Measurements from ENCODE around the gene CLDN22.

CLDN22 gene

DNA sequence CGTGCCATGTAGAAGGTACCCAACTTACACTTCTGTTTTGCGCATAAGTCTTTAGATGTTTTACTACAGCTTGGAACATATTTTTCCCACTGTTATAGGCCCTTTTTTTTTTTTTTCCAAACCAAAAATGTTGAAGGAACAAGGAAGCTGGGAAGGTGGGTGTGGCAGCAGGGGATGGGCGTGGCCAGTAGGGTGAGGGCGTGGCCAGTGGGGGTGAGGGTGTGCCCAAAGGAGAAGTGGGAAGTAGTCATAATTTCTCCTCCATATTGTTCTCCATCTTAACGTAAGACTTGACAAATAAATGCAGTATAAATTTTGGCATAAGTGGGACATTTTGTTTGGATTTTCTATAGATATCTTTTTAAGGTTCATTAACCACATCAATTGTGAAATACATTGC lies 30.4 kb downstream of the CLDN22 start:
- DNase-seq (ENCODE audit: insufficient read length) (no peak), FAIRE-seq (no peak)
- TF ChIP-seq POLR2AphosphoS5 (IDR thresholded peaks at IDR 0.05; ENCODE audit: low read depth, low read length) (no peak), POLR2A (IDR thresholded peaks at IDR 0.05; ENCODE audit: low read depth, low read length) (no peak), TAF1 (IDR thresholded peaks at IDR 0.05; ENCODE audit: borderline replicate concordance, low read depth, low read length) (no peak)

DNA sequence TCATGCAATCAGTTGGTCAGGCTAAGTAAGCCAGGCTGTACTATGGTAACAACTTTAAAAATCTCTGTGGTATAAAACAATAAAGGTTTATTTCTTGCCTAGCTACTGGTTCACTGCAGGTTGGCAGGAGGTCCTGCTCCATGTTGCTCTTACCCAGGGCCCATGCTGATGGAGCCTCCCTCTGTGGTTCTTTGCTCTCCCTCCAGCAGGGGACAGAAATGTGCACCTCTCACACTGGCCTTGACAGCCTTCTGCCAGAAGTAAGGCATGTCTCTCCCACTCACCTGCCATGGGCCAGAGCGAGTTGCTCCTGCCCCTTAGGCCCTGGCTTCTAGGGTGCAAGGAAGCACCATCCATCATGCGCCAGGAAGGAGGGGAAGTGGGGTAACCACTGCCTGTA lies 31.1 kb downstream of the CLDN22 start:
- FAIRE-seq (no peak), DNase-seq (ENCODE audit: insufficient read length) (no peak)
- TF ChIP-seq TAF1 (IDR thresholded peaks at IDR 0.05; ENCODE audit: borderline replicate concordance, low read depth, low read length) (no peak), POLR2AphosphoS5 (IDR thresholded peaks at IDR 0.05; ENCODE audit: low read depth, low read length) (no peak), POLR2A (IDR thresholded peaks at IDR 0.05; ENCODE audit: low read depth, low read length) (no peak)

DNA sequence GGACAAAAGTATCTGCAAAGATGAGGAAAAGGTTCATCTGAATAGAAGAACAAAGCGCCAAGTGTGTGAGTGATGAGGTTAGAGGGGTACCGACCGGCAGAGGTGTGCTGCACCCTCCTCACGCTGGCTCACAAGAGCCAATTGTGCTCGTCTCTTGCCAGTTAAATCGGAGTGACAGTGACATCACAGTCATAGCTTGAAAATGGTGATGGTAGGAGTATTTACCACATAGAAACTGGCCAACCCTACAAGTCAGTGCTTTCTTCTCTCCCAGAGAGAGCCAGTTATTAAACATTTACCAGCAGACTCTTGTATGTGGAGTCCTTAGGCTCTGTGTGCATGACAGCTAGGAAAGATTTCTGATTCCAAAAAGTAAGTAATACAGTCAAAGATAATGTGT lies 32.4 kb downstream of the CLDN22 start:
- TF ChIP-seq POLR2AphosphoS5 (IDR thresholded peaks at IDR 0.05; ENCODE audit: low read depth, low read length) (no peak), POLR2A (IDR thresholded peaks at IDR 0.05; ENCODE audit: low read depth, low read length) (no peak), TAF1 (IDR thresholded peaks at IDR 0.05; ENCODE audit: borderline replicate concordance, low read depth, low read length) (no peak)
- DNase-seq (ENCODE audit: insufficient read length), result no peak
- no peak for FAIRE-seq

DNA sequence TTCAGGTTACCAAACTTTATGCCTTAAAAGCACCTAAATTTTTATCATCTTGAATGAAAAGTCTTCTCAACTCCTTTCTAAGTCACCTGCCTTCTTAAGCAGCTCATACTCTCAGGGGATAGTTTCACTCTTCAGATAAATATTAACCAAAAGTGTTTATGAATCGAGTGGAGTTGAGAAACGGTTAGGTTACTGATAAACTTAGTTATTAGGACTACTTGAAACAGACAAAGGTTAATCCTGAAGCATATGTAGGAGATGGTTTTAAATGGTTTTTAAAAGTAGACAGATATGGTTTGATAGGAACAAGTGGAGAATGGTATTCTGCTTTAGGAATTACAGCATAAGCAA lies 32.8 kb downstream of the CLDN22 start:
- TF ChIP-seq TAF1 (IDR thresholded peaks at IDR 0.05; ENCODE audit: borderline replicate concordance, low read depth, low read length), result no peak
- FAIRE-seq (no peak), DNase-seq (ENCODE audit: insufficient read length) (no peak)

DNA sequence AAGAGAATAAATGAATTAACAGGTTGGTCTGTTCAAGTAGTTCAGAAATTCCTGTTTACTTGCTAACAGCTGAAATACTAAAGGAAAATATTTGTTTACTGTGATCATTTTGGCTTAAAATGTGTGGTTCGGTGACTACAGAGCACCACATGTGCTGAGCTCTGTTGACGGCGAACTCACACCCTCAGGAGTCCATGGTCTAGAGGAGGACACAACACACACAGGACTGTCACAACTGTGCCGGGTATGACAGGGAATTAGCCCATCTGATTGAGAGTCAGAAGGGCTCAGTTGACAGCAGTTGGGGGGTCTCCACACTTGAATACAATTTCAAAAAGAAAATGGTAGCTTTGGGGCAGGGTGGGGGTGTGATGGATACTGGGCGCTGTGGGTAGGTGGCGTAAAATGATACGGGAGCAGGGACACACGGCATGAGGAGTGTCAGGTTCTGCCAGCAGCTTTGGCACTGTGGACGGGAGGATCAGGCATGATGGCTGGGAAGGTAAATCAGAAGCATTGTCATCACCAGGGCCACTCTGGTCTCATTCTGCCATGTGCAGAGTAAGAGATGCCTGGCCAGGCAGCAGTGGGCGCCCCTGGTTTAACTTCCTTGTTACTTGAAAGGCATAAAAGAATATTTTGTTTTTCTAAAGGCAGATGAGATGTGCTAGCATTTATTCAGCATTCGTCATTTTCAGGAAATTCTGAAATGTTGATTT lies 33.3 kb downstream of the CLDN22 start:
- TF ChIP-seq POLR2A (IDR thresholded peaks at IDR 0.05; ENCODE audit: low read depth, low read length) (no peak), TAF1 (IDR thresholded peaks at IDR 0.05; ENCODE audit: borderline replicate concordance, low read depth, low read length) (no peak), POLR2AphosphoS5 (IDR thresholded peaks at IDR 0.05; ENCODE audit: low read depth, low read length) (no peak)
- DNase-seq (ENCODE audit: insufficient read length) (no peak), FAIRE-seq (no peak)

DNA sequence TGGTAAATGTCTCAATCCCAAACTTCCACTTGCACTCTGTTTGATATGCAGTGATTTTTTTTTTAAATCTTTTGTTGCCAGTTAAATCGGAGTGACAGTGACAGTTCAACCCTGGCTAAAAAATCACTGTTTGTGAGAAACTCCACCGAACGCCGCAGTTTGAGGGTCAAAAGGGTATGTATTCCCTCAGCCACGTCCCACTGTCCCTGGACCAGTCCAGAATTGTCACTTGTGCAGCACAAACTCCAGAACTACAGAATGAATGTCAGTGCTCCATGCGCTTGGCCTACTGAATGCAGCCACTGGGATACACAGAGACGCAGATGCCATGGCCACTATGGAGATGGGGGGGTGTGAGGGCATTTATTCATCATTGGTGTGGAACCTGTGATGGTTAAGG lies 34.2 kb downstream of the CLDN22 start:
- TF ChIP-seq POLR2A (IDR thresholded peaks at IDR 0.05; ENCODE audit: low read depth, low read length) (no peak), POLR2AphosphoS5 (IDR thresholded peaks at IDR 0.05; ENCODE audit: low read depth, low read length) (no peak), TAF1 (IDR thresholded peaks at IDR 0.05; ENCODE audit: borderline replicate concordance, low read depth, low read length) (no peak)
- DNase-seq (ENCODE audit: insufficient read length), result no peak
- FAIRE-seq, result no peak

DNA sequence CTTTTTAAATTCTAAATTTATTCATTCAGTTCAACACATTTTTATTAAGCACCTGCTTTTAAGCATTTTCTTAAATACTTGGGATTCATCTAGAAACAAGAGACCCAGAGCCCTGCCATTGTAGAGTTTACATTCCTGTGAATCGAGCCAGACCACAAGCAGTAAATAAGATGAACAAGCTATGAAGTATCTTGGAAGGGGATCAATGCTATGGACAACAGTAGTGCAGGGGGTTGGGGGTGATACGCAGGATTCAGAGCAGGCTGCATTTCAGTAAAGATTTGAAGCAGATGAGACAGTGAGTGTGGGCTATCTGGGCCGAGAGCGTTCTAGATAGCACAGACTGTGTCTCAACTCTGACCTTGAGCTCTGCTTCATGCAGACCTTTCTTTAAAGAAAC lies 35.1 kb downstream of the CLDN22 start:
- DNase-seq (ENCODE audit: insufficient read length) (no peak), FAIRE-seq (no peak)
- no peak for TF ChIP-seq POLR2AphosphoS5 (IDR thresholded peaks at IDR 0.05; ENCODE audit: low read depth, low read length)
- TF ChIP-seq POLR2A (IDR thresholded peaks at IDR 0.05; ENCODE audit: low read depth, low read length), result no peak
- TF ChIP-seq TAF1 (IDR thresholded peaks at IDR 0.05; ENCODE audit: borderline replicate concordance, low read depth, low read length), result no peak

DNA sequence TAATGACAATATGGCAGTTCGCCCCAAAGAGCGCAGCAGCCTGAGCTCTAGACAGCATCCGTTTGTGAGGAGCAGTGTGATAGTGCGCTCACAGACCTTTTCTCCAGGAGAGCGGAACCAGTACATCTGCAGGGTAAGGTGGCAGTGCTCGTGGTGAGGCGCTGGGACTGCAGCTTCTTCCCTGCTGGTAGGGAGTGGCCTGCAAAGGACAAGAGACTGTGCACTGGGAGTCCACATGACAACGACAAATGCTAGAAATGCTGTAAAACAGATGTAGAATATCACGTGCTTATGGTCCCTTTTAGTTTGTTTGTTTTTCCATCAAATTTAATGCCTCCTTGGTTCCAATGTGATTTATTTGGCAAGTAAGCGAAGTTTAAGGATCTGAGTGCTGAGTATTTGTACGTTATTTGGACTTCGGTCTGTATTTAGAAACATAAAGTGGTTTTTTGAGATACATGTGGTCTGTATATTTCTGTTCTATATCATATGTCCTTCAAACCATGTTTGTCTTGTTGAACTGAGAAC lies 35.8 kb downstream of the CLDN22 start:
- FAIRE-seq (no peak), DNase-seq (ENCODE audit: insufficient read length) (no peak)
- no peak for TF ChIP-seq TAF1 (IDR thresholded peaks at IDR 0.05; ENCODE audit: borderline replicate concordance, low read depth, low read length)

DNA sequence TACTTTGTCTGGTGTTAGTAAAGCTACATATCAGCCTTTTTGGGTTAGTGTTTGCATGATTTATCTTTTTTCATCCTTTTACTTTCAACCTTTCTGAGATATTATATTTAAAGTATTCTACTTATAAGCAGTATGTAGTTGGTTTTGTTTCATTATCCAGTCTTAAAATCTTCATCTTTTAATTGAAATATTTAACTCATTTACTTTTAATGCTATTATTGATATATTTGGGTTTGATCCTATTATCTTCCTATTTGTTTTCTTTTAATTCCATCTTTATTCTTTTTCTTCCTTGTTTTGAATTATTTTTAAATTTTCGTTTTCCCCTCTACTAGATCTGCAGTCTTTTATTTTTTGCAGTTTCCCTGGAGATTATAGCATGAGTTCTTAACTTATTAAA lies 44.0 kb downstream of the CLDN22 start:
- FAIRE-seq, result no peak
- DNase-seq (ENCODE audit: insufficient read length), result no peak
- TF ChIP-seq POLR2AphosphoS5 (IDR thresholded peaks at IDR 0.05; ENCODE audit: low read depth, low read length) (no peak), POLR2A (IDR thresholded peaks at IDR 0.05; ENCODE audit: low read depth, low read length) (no peak), TAF1 (IDR thresholded peaks at IDR 0.05; ENCODE audit: borderline replicate concordance, low read depth, low read length) (no peak)

DNA sequence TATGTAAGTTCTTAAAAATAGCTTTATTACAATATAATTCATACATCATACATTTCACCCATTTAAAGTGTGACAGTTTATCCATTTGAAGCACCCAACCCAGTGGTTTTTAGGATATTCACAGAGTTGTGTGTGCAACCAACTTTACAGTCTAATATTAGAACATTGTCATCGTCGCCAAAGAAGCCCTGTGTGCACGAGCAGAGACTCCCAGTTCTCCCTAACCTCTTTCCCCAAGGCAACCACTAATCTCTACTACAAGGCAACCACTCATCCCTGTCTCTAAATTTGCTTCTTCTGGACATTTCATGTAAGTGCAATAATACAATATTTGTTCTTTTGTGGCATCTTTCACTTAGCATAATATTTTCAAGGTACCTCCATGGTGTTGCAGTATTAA lies 47.7 kb downstream of the CLDN22 start:
- no peak for DNase-seq (ENCODE audit: insufficient read length)
- no peak for FAIRE-seq
- no peak for TF ChIP-seq POLR2A (IDR thresholded peaks at IDR 0.05; ENCODE audit: low read depth, low read length)
- TF ChIP-seq TAF1 (IDR thresholded peaks at IDR 0.05; ENCODE audit: borderline replicate concordance, low read depth, low read length), result no peak
- TF ChIP-seq POLR2AphosphoS5 (IDR thresholded peaks at IDR 0.05; ENCODE audit: low read depth, low read length), result no peak

DNA sequence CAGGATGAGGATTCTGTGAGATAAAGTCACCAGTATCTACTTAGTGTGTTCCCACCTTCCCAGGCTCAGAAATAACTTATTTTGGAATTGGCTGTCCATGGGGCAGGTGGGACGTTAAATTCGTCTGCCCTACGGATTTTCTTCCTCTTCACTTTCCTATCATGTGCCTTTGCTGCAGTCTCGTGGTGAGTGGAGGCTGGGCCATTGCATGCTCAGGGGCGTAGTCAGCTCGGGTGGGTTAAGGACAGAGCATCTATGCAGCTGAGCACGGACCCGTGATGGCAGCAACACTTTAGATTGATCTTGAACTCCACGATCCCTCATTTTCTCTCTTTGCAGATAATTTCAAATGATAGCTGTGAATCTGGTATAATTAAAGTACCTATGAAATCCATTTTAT lies 51.5 kb downstream of the CLDN22 start:
- DNase-seq (ENCODE audit: insufficient read length) (no peak), FAIRE-seq (no peak)
- no peak for TF ChIP-seq TAF1 (IDR thresholded peaks at IDR 0.05; ENCODE audit: borderline replicate concordance, low read depth, low read length)
- no peak for TF ChIP-seq POLR2AphosphoS5 (IDR thresholded peaks at IDR 0.05; ENCODE audit: low read depth, low read length)
- no peak for TF ChIP-seq POLR2A (IDR thresholded peaks at IDR 0.05; ENCODE audit: low read depth, low read length)
